ENCODE data around the gene ERI3. TPM values are rescaled to one million over a fixed set of nuclear protein-coding genes. Genes with fewer than 3 reads are reported as not detected.

Gene ERI3
- polyA plus RNA-seq, 1 donor from 2014 or later = 92.5 TPM

DNA sequence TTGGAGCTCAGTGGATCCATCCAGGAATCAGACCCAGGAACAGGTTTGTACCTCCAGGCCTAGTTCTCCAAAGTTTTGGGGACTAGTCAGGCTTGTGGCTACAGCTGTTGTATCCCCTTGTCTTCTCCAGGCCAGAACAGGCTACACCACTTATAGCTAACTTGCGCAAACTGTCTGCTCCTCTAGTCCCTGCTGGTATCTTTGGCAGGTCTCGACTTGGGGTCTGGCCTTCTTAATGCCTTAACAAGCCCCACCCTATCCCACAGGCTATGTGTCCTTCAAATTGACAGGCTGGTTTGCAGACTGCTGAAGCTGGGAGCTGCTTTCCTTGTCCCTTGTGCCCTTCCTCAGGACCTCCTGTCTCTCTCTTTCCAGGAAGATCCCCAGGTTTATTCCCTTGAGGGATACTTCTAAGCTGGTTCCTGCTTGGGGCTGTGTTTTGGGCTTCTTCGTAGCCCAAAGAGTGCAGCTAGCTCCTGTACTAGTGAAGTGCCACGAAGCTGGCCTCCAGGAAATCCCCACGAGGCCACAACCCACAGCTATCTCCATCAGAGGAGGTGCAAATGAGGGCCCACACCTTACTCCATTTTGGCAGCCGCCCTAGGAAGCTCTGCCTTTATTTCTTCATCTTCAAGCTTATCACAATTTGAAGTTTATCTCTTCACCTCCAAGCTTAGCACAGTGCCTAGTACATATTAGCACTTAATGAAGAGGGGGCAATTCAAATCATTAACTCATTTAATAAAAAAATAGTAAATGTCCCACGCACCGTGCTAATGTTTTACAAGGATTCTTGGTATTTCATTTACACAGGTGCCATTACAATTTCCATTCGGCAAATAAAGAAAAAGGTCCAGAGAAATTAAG is 142.5 kb downstream of the ERI3 start:
- H3K9me2 ChIP-seq (ENCODE audit: insufficient read depth, low read length) = no peaks in the 10 kb centered on the region
- no peaks in the 10 kb centered on the region for H3F3A ChIP-seq (ENCODE audit: insufficient read depth, low read length, poor library complexity, severe bottlenecking)
- no peaks in the 10 kb centered on the region for H3K27me3 ChIP-seq (ENCODE audit: insufficient read depth, low read depth, low read length)
- H3K9ac ChIP-seq (ENCODE audit: low read length) = peak overlapping the region; percentile 80
- H3K4me2 ChIP-seq (ENCODE audit: low read length) = peak overlapping the region; percentile 49
- no peaks in the 10 kb centered on the region for H4K20me1 ChIP-seq (ENCODE audit: insufficient read depth)
- H3K36me3 ChIP-seq (ENCODE audit: insufficient read depth, low read length) = no peaks in the 10 kb centered on the region
- peaks cover 7% of the 10 kb centered on the region for H3K79me2 ChIP-seq (replicated peaks; ENCODE audit: insufficient read depth, low read length)
- peak overlapping the region; percentile 34 for H3K27ac ChIP-seq (ENCODE audit: low read length)
- peak overlapping the region; percentile 73 for H3K4me3 ChIP-seq (ENCODE audit: low read length)
- H2AFZ ChIP-seq (ENCODE audit: low read depth, low read length) = peak overlapping the region; percentile 86
- no peaks in the 10 kb centered on the region for H3K9me3 ChIP-seq (ENCODE audit: low read length)
- TF ChIP-seq EZH2 (IDR thresholded peaks at IDR 0.05; ENCODE audit: borderline replicate concordance, insufficient read depth, low read length, poor library complexity, severe bottlenecking) = no peak
- TF ChIP-seq TAF1 (IDR thresholded peaks at IDR 0.05; ENCODE audit: low read depth) = no peak

DNA sequence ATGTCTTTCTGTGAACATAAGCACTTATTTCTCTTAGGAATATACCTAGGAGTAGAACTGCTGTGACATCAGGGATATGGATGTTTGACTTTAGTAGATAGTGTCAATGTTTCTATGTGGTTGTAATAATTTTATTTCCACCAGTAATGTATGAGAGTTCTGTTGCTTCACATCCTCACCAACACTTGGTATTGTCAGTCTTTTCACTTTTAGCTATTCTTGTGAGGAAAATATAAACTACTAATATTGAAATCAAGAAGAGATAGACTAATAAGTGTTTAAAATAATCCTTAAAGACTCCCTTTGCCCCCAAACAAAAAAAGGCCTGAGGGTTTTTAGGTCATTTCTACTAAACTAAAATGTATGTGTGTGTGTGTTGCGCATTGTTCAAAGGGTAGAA is 144.5 kb downstream of the ERI3 start:
- Histone ChIP-seq H3K9me3 (ENCODE audit: low read length) (no peaks in the 10 kb centered on the region), H2AFZ (ENCODE audit: low read depth, low read length) (no peak overlapping the region), H3K27ac (ENCODE audit: low read length) (no peak overlapping the region), H3K4me3 (ENCODE audit: low read length) (no peak overlapping the region), H3K9ac (ENCODE audit: low read length) (no peak overlapping the region), H3K79me2 (replicated peaks; ENCODE audit: insufficient read depth, low read length) (peaks cover 7% of the 10 kb centered on the region), H3K9me2 (ENCODE audit: insufficient read depth, low read length) (no peaks in the 10 kb centered on the region), H3F3A (ENCODE audit: insufficient read depth, low read length, poor library complexity, severe bottlenecking) (no peaks in the 10 kb centered on the region), H3K36me3 (ENCODE audit: insufficient read depth, low read length) (no peaks in the 10 kb centered on the region), H4K20me1 (ENCODE audit: insufficient read depth) (no peaks in the 10 kb centered on the region), H3K4me2 (ENCODE audit: low read length) (no peak overlapping the region), H3K27me3 (ENCODE audit: insufficient read depth, low read depth, low read length) (no peaks in the 10 kb centered on the region)
- no peak for TF ChIP-seq RAD21 (conservative IDR thresholded peaks at IDR 0.05)
- TF ChIP-seq TAF1 (IDR thresholded peaks at IDR 0.05; ENCODE audit: low read depth) = no peak
- TF ChIP-seq, protein P1, sequence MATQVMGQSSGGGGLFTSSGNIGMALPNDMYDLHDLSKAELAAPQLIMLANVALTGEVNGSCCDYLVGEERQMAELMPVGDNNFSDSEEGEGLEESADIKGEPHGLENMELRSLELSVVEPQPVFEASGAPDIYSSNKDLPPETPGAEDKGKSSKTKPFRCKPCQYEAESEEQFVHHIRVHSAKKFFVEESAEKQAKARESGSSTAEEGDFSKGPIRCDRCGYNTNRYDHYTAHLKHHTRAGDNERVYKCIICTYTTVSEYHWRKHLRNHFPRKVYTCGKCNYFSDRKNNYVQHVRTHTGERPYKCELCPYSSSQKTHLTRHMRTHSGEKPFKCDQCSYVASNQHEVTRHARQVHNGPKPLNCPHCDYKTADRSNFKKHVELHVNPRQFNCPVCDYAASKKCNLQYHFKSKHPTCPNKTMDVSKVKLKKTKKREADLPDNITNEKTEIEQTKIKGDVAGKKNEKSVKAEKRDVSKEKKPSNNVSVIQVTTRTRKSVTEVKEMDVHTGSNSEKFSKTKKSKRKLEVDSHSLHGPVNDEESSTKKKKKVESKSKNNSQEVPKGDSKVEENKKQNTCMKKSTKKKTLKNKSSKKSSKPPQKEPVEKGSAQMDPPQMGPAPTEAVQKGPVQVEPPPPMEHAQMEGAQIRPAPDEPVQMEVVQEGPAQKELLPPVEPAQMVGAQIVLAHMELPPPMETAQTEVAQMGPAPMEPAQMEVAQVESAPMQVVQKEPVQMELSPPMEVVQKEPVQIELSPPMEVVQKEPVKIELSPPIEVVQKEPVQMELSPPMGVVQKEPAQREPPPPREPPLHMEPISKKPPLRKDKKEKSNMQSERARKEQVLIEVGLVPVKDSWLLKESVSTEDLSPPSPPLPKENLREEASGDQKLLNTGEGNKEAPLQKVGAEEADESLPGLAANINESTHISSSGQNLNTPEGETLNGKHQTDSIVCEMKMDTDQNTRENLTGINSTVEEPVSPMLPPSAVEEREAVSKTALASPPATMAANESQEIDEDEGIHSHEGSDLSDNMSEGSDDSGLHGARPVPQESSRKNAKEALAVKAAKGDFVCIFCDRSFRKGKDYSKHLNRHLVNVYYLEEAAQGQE (IDR thresholded peaks at IDR 0.05; ENCODE audit: borderline replicate concordance) = no peak
- TF ChIP-seq EP300 (conservative IDR thresholded peaks at IDR 0.05; ENCODE audit: poor library complexity, severe bottlenecking) = no peak
- no peak for TF ChIP-seq POLR2AphosphoS5 (IDR thresholded peaks at IDR 0.05)
- TF ChIP-seq EZH2 (IDR thresholded peaks at IDR 0.05; ENCODE audit: borderline replicate concordance, insufficient read depth, low read length, poor library complexity, severe bottlenecking) = no peak
- TF ChIP-seq, protein P2, sequence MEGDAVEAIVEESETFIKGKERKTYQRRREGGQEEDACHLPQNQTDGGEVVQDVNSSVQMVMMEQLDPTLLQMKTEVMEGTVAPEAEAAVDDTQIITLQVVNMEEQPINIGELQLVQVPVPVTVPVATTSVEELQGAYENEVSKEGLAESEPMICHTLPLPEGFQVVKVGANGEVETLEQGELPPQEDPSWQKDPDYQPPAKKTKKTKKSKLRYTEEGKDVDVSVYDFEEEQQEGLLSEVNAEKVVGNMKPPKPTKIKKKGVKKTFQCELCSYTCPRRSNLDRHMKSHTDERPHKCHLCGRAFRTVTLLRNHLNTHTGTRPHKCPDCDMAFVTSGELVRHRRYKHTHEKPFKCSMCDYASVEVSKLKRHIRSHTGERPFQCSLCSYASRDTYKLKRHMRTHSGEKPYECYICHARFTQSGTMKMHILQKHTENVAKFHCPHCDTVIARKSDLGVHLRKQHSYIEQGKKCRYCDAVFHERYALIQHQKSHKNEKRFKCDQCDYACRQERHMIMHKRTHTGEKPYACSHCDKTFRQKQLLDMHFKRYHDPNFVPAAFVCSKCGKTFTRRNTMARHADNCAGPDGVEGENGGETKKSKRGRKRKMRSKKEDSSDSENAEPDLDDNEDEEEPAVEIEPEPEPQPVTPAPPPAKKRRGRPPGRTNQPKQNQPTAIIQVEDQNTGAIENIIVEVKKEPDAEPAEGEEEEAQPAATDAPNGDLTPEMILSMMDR (IDR thresholded peaks at IDR 0.05; ENCODE audit: poor library complexity, severe bottlenecking) = no peak
- no peak for TF ChIP-seq MXI1 (conservative IDR thresholded peaks at IDR 0.05; ENCODE audit: poor library complexity, severe bottlenecking)
- TF ChIP-seq SMC3 (conservative IDR thresholded peaks at IDR 0.05; ENCODE audit: poor library complexity) = no peak
